ENCODE results near the gene ENG. TPM values are rescaled to one million over a fixed set of nuclear protein-coding genes. Genes with fewer than 3 reads are reported as not detected.
A peak's percentile ranks its signal among the peaks of the same experiment; 100 is the strongest.
"Not testable (repeated sequence)": the region's sequence is repeated elsewhere in the genome, so short reads cannot be mapped to it uniquely, and the experiment has no call there.

Gene ENG
- total RNA-seq, 1 donor from 2014 or later, result 5.0 TPM

GRCh38 chr9:127844821-127845359 lies 9.6 kb downstream of the ENG start:
- no peak for DNase-seq (ENCODE audit: low read depth)
- H3K4me3 ChIP-seq (ENCODE audit: low read depth, low read length), result no peak overlapping the region
- TF ChIP-seq, protein P1, sequence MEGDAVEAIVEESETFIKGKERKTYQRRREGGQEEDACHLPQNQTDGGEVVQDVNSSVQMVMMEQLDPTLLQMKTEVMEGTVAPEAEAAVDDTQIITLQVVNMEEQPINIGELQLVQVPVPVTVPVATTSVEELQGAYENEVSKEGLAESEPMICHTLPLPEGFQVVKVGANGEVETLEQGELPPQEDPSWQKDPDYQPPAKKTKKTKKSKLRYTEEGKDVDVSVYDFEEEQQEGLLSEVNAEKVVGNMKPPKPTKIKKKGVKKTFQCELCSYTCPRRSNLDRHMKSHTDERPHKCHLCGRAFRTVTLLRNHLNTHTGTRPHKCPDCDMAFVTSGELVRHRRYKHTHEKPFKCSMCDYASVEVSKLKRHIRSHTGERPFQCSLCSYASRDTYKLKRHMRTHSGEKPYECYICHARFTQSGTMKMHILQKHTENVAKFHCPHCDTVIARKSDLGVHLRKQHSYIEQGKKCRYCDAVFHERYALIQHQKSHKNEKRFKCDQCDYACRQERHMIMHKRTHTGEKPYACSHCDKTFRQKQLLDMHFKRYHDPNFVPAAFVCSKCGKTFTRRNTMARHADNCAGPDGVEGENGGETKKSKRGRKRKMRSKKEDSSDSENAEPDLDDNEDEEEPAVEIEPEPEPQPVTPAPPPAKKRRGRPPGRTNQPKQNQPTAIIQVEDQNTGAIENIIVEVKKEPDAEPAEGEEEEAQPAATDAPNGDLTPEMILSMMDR (conservative IDR thresholded peaks at IDR 0.05; ENCODE audit: low read depth, low read length), result no peak

DNA sequence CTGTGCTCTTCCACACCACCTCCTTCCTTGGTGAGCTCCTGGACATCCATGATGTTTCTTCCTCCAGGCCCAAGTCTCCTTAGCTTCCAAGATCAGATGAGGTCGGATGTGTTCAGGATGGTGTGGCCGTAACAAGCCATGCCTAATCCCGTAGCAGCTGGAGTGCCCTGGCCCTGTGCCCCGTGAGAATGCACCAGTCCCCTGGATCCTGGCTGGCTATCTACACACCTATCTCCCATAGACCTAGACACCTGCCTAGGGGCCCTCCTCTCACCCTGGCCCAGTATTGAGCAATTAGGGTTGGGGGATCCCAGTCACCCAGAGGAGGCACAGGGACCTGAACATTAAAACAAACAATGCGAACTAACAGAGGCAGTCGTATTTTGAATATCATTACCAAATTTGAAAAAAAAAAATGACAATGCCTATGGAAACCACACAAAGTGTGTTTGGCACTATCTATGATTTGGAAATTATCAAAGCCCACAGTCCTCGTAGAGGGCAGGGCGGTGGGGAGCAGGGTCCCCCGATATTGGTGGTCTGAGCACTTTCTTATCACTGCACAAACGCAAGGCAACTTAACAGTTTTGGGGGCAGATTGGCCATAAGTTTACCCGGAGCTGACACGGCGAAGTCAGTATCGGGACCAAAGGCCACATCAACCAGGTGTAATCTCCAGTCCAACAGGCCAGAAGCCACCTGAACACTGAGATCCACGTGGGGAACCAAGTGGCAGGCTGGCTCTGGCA lies 13.2 kb downstream of the ENG start:
- TF ChIP-seq, protein P1 (conservative IDR thresholded peaks at IDR 0.05; ENCODE audit: low read depth, low read length), result no peak
- no peak for DNase-seq (ENCODE audit: low read depth)
- H3K4me3 ChIP-seq (ENCODE audit: low read depth, low read length), result no peak overlapping the region

GRCh38 chr9:127838375-127839078 lies 15.9 kb downstream of the ENG start:
- TF ChIP-seq, protein P1 (conservative IDR thresholded peaks at IDR 0.05; ENCODE audit: low read depth, low read length), result no peak
- peak overlapping the region; percentile 33 for H3K4me3 ChIP-seq (ENCODE audit: low read depth, low read length)
- DNase-seq (ENCODE audit: low read depth), result peak; percentile 32

DNA sequence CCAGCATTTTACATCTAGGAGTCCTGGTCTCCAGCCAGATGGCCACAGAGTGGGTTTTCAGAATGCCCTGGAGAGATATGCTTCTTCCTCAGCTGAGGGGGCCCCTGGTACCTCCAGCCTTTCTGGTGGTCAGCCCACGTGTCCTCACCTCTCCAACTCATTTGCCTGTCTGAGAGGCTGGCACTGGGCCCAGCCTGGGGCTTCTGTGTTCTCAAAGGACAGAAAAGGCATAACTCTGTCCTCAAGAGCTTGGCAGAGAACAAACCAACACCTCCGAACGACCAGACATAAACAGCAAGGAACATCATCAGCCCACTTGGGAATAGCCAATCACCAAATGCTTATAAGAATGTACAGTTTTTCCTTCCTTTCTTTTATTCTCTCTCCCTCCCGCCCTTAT lies 17.1 kb downstream of the ENG start:
- TF ChIP-seq, protein P1 (conservative IDR thresholded peaks at IDR 0.05; ENCODE audit: low read depth, low read length), result no peak
- DNase-seq (ENCODE audit: low read depth), result no peak
- no peak overlapping the region for H3K4me3 ChIP-seq (ENCODE audit: low read depth, low read length)

- H3K4me3 ChIP-seq (ENCODE audit: low read depth, low read length); DNase-seq (ENCODE audit: low read depth): not testable (repeated sequence)
Observed at GRCh38 chr9:127836561-127836960, 17.9 kb downstream of the ENG start.

- no peak for DNase-seq (ENCODE audit: low read depth)
- TF ChIP-seq, protein P1 (conservative IDR thresholded peaks at IDR 0.05; ENCODE audit: low read depth, low read length), result no peak
- H3K4me3 ChIP-seq (ENCODE audit: low read depth, low read length), result no peak overlapping the region
Observed at GRCh38 chr9:127835991-127836516, 18.4 kb downstream of the ENG start.

DNA sequence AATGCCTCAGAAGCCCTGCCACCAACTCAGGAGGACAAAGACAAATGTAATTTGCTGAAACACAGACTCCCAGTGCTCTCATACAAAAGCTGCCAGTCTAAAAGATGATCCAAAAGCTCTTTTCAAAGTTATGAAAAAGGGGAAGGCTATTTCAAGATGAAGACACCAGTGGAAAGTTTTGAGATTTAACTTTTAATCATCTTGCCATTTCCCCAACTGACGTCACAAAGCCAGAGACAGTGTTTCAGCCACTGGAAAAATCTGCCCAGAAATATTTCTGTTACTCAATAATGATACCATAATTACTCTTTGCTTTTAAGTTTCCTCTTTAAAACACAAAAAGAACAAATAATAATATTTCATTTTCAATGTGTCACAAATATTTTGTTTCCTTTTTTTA lies 20.9 kb downstream of the ENG start:
- no peak for DNase-seq (ENCODE audit: low read depth)
- TF ChIP-seq, protein P1 (conservative IDR thresholded peaks at IDR 0.05; ENCODE audit: low read depth, low read length), result no peak
- no peak overlapping the region for H3K4me3 ChIP-seq (ENCODE audit: low read depth, low read length)

All from epithelial cell of proximal tubule (primary cell).